ENCODE measurements around the gene ACTL8.

DNA sequence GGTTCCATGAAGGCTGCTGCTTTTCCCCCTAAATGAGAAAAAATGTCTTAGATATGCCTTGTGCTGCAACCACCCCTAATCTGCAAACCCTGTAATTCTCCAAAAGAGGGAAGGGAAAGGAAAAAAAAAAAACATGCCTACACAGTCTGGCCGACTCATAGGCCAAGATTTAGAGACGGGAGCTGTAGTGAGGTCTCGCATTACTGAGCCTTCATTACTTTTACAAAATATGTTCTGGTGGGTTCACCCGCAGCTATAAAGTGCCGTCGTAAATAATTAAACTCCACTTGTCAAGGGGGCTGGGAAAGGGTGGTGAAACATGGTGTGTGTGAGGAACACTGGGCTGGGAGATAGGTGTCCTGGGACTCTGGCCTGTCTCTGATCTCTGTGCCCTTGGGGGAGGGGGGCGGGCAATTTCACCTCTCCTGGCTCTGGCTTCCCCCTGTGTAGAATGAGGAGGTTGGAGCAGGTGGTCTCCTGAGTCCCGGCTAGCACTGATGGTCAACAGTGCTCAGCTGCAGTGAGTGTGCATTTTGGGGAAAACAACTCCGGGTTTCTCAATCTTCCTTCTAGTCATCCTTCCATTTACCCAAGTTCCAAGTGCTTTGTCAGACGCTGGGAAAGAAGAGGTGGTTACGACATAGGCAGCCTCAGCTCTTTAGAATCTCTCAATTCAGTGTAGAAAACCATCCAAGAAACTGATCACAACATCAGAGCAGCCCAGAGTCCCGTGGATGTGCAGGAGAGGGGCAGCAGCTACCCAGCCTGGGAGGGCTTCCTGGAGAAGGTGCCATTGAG, 82.3 kb downstream of the ACTL8 start:
- TF ChIP-seq, protein P1, sequence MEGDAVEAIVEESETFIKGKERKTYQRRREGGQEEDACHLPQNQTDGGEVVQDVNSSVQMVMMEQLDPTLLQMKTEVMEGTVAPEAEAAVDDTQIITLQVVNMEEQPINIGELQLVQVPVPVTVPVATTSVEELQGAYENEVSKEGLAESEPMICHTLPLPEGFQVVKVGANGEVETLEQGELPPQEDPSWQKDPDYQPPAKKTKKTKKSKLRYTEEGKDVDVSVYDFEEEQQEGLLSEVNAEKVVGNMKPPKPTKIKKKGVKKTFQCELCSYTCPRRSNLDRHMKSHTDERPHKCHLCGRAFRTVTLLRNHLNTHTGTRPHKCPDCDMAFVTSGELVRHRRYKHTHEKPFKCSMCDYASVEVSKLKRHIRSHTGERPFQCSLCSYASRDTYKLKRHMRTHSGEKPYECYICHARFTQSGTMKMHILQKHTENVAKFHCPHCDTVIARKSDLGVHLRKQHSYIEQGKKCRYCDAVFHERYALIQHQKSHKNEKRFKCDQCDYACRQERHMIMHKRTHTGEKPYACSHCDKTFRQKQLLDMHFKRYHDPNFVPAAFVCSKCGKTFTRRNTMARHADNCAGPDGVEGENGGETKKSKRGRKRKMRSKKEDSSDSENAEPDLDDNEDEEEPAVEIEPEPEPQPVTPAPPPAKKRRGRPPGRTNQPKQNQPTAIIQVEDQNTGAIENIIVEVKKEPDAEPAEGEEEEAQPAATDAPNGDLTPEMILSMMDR (conservative IDR thresholded peaks at IDR 0.05 in 1 of 2, IDR thresholded peaks at IDR 0.05 in 1 of 2; ENCODE audit: low read depth in 1 of 2, low read length in 2 of 2), result no peak
- no peak for TF ChIP-seq EZH2 (IDR thresholded peaks at IDR 0.05; ENCODE audit: low read length, missing control alignments)
